Measurements from ENCODE around the gene SIKE1. TPM values are rescaled to one million over a fixed set of nuclear protein-coding genes. Genes with fewer than 3 reads are reported as not detected.
"Not testable (repeated sequence)": the region's sequence is repeated elsewhere in the genome, so short reads cannot be mapped to it uniquely, and the experiment has no call there.

The SIKE1 gene
- total RNA-seq, 1 donor from 2014 or later, result 60.0 TPM

- peaks cover 26% of the 10 kb centered on the region for H3K9me3 Mint-ChIP-seq (ENCODE audit: low read depth)
- H3K4me1 Mint-ChIP-seq (ENCODE audit: low read depth), result no peaks in the 10 kb centered on the region
- H3K27me3 Mint-ChIP-seq, result no peaks in the 10 kb centered on the region
- H3K36me3 Mint-ChIP-seq (ENCODE audit: insufficient read depth), result no peaks in the 10 kb centered on the region
- H3K4me3 Mint-ChIP-seq (ENCODE audit: low read depth), result no peak overlapping the region
- TF ChIP-seq, protein P1, sequence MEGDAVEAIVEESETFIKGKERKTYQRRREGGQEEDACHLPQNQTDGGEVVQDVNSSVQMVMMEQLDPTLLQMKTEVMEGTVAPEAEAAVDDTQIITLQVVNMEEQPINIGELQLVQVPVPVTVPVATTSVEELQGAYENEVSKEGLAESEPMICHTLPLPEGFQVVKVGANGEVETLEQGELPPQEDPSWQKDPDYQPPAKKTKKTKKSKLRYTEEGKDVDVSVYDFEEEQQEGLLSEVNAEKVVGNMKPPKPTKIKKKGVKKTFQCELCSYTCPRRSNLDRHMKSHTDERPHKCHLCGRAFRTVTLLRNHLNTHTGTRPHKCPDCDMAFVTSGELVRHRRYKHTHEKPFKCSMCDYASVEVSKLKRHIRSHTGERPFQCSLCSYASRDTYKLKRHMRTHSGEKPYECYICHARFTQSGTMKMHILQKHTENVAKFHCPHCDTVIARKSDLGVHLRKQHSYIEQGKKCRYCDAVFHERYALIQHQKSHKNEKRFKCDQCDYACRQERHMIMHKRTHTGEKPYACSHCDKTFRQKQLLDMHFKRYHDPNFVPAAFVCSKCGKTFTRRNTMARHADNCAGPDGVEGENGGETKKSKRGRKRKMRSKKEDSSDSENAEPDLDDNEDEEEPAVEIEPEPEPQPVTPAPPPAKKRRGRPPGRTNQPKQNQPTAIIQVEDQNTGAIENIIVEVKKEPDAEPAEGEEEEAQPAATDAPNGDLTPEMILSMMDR (IDR thresholded peaks at IDR 0.05; ENCODE audit: unreplicated experiment), result no peak
- no peak for DNase-seq (ENCODE audit: low spot score, unreplicated experiment)
- H3K27ac Mint-ChIP-seq, result no peak overlapping the region
Measured at GRCh38 chr1:114819869-114820268, 39.4 kb upstream of the SIKE1 start.

- not testable (repeated sequence) for H3K27ac Mint-ChIP-seq; H3K4me3 Mint-ChIP-seq (ENCODE audit: low read depth); H3K36me3 Mint-ChIP-seq (ENCODE audit: insufficient read depth); DNase-seq (ENCODE audit: low spot score, unreplicated experiment); H3K4me1 Mint-ChIP-seq (ENCODE audit: low read depth); H3K27me3 Mint-ChIP-seq; H3K9me3 Mint-ChIP-seq (ENCODE audit: low read depth)
Measured at GRCh38 chr1:114804449-114804848, 24.0 kb upstream of the SIKE1 start.

GRCh38 chr1:114803001-114803400 lies 22.5 kb upstream of the SIKE1 start:
- Mint-ChIP-seq H3K4me1 (ENCODE audit: low read depth) (no peaks in the 10 kb centered on the region), H3K36me3 (ENCODE audit: insufficient read depth) (no peaks in the 10 kb centered on the region), H3K27me3 (peaks cover 12% of the 10 kb centered on the region), H3K4me3 (ENCODE audit: low read depth) (no peak overlapping the region), H3K9me3 (ENCODE audit: low read depth) (no peaks in the 10 kb centered on the region), H3K27ac (no peak overlapping the region)
- TF ChIP-seq, protein P1 (IDR thresholded peaks at IDR 0.05; ENCODE audit: unreplicated experiment), result no peak
- no peak for DNase-seq (ENCODE audit: low spot score, unreplicated experiment)

GRCh38 chr1:114794038-114794437 lies 13.6 kb upstream of the SIKE1 start:
- Mint-ChIP-seq H3K36me3 (ENCODE audit: insufficient read depth) (no peaks in the 10 kb centered on the region), H3K27me3 (peaks cover 20% of the 10 kb centered on the region), H3K27ac (no peak overlapping the region), H3K4me3 (ENCODE audit: low read depth) (no peak overlapping the region), H3K9me3 (ENCODE audit: low read depth) (no peaks in the 10 kb centered on the region), H3K4me1 (ENCODE audit: low read depth) (no peaks in the 10 kb centered on the region)
- TF ChIP-seq, protein P1 (IDR thresholded peaks at IDR 0.05; ENCODE audit: unreplicated experiment), result no peak
- no peak for DNase-seq (ENCODE audit: low spot score, unreplicated experiment)

- H3K9me3 Mint-ChIP-seq (ENCODE audit: low read depth), result peaks cover 10% of the 10 kb centered on the region
- not testable (repeated sequence) for H3K4me1 Mint-ChIP-seq (ENCODE audit: low read depth); DNase-seq (ENCODE audit: low spot score, unreplicated experiment); H3K27ac Mint-ChIP-seq; H3K36me3 Mint-ChIP-seq (ENCODE audit: insufficient read depth); H3K4me3 Mint-ChIP-seq (ENCODE audit: low read depth)
- H3K27me3 Mint-ChIP-seq, result peaks cover 33% of the 10 kb centered on the region
Measured at GRCh38 chr1:114790581-114790980, 10.1 kb upstream of the SIKE1 start.

DNA sequence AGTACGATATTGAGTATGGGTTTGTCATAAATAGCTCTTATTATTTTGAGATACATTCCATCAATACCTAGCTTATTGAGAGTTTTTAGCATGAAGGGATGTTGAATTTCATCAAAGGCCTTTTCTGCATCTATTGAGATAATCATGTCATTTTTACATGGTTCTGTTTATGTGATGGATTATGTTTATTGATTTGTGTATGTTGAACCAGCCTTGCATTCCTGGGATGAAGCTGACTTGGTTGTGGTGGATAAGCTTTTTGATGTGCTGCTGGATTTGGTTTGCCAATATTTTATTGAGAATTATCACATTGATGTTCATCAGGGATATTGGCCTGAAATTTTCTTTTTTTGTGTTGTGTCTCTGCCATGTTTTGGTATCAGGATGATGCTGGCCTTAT lies 6.0 kb upstream of the SIKE1 start:
- Mint-ChIP-seq H3K9me3 (ENCODE audit: low read depth) (peaks cover 10% of the 10 kb centered on the region), H3K27me3 (peaks cover 57% of the 10 kb centered on the region)
- not testable (repeated sequence) for H3K27ac Mint-ChIP-seq; H3K4me3 Mint-ChIP-seq (ENCODE audit: low read depth); DNase-seq (ENCODE audit: low spot score, unreplicated experiment); H3K36me3 Mint-ChIP-seq (ENCODE audit: insufficient read depth); H3K4me1 Mint-ChIP-seq (ENCODE audit: low read depth)

DNA sequence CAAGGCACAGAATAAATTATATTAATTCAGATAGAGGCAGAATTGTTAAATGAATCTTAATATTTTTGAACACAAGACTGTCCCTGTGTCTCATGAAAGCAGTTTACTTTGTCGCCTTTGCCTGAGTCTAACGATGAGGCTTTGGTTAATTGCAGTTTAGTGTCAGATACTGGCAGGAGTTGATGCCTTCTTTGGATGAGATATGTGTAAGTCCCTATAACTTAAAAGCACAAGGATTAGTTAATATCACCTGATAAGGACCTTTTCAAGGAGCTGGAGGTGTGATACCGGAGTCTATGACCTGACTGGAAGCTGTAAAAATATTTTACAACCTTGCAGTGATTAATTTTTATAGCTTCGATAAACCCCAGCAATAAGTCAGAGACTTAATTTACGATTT lies 2.0 kb upstream of the SIKE1 start:
- TF ChIP-seq, protein P1 (IDR thresholded peaks at IDR 0.05; ENCODE audit: unreplicated experiment), result no peak
- Mint-ChIP-seq H3K4me3 (ENCODE audit: low read depth) (no peak overlapping the region), H3K36me3 (ENCODE audit: insufficient read depth) (peaks cover 5% of the 10 kb centered on the region), H3K4me1 (ENCODE audit: low read depth) (peaks cover 9% of the 10 kb centered on the region), H3K9me3 (ENCODE audit: low read depth) (peaks cover 10% of the 10 kb centered on the region), H3K27me3 (peaks cover 45% of the 10 kb centered on the region), H3K27ac (no peak overlapping the region)
- no peak for DNase-seq (ENCODE audit: low spot score, unreplicated experiment)
